ENCODE results near the gene PYURF.

Gene PYURF, protein sequence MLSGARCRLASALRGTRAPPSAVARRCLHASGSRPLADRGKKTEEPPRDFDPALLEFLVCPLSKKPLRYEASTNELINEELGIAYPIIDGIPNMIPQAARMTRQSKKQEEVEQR

DNA sequence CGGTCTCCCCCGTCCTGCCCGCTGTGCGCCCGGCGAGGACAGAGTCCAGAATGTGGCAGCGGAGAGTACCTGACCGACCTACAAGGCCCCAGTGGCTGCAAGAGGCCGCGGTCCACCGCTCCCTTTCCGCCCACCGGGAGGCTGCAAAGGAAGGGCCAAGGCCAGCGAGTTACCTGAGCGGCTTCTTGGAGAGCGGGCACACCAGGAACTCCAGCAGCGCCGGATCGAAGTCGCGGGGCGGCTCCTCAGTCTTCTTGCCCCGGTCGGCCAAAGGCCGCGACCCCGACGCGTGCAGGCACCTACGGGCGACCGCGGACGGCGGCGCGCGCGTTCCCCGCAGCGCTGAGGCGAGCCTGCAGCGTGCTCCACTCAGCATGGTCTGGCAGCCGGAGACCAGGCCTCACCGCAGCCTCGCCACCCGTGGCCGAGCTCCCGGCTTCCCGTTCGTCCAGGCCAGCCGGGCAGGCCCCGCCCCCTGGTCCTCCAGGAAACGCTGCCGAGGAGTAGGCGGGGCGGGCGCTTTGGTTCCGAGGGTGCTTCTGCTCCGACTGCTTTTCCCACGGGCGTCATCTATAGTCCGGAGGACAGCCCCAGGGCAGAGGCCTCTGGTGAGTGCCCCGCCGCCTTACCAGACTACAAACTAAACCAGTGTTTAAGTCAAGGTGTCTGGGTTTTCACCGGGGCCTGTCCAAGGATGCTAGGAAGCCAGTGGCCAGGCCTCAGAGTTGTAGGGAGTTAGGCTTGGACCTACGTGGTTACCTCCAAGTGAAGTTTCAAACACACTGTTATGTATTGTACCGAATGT lies at the start of gene PYURF:
Gene PYURF, minus strand, starts transcription at position 452 of the 805 bp plus-strand sequence. Its CDS starts 76 bp downstream, at position 376.
- Histone ChIP-seq H3K27ac (ENCODE audit: poor library complexity, severe bottlenecking) (peak within 1 kb of the TSS; percentile 56), H3K27me3 (ENCODE audit: insufficient read depth, poor library complexity, severe bottlenecking) (no peaks in the 10 kb centered on the region), H3K36me3 (ENCODE audit: low read depth) (peaks cover 29% of the 10 kb centered on the region), H3K4me1 (ENCODE audit: insufficient read depth, poor library complexity, severe bottlenecking) (peaks cover 9% of the 10 kb centered on the region), H3K4me3 (ENCODE audit: severe bottlenecking) (peak within 1 kb of the TSS; percentile 90), H3K9me3 (ENCODE audit: severe bottlenecking) (no peaks in the 10 kb centered on the region)
- ATAC-seq (ENCODE audit: low read depth) (peak; percentile 91), DNase-seq (ENCODE audit: low spot score) (peak; percentile 94)
- TF ChIP-seq, protein P1, sequence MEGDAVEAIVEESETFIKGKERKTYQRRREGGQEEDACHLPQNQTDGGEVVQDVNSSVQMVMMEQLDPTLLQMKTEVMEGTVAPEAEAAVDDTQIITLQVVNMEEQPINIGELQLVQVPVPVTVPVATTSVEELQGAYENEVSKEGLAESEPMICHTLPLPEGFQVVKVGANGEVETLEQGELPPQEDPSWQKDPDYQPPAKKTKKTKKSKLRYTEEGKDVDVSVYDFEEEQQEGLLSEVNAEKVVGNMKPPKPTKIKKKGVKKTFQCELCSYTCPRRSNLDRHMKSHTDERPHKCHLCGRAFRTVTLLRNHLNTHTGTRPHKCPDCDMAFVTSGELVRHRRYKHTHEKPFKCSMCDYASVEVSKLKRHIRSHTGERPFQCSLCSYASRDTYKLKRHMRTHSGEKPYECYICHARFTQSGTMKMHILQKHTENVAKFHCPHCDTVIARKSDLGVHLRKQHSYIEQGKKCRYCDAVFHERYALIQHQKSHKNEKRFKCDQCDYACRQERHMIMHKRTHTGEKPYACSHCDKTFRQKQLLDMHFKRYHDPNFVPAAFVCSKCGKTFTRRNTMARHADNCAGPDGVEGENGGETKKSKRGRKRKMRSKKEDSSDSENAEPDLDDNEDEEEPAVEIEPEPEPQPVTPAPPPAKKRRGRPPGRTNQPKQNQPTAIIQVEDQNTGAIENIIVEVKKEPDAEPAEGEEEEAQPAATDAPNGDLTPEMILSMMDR (IDR thresholded peaks at IDR 0.05; ENCODE audit: poor library complexity, severe bottlenecking) = no peak

DNA sequence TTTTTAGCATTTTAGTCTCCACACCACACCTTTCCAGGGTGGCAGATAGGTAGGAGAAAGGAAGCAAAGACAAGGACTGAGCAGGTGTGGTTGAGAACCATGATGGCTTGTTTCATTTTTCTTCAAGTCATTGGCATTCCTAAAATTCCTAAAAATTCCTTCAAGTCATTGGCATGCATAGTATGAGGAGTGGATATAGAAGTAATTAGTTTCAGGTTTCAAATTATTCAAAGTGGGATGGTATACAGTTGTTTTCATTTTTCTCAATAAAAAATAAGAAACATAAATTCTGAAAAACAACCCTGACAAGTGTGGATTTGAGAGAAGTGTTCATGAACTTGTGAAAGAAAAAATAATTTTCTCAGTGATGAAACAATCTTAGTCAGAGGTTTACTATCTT lies 46.4 kb upstream of the PYURF start:
- no peak overlapping the region for H3K4me3 ChIP-seq (ENCODE audit: severe bottlenecking)
- no peaks in the 10 kb centered on the region for H3K9me3 ChIP-seq (ENCODE audit: severe bottlenecking)
- H3K36me3 ChIP-seq (ENCODE audit: low read depth) = no peaks in the 10 kb centered on the region
- TF ChIP-seq, protein P1 (IDR thresholded peaks at IDR 0.05; ENCODE audit: poor library complexity, severe bottlenecking) = no peak
- no peaks in the 10 kb centered on the region for H3K27me3 ChIP-seq (ENCODE audit: insufficient read depth, poor library complexity, severe bottlenecking)
- H3K4me1 ChIP-seq (ENCODE audit: insufficient read depth, poor library complexity, severe bottlenecking) = peaks cover 6% of the 10 kb centered on the region
- DNase-seq (ENCODE audit: low spot score) (no peak), ATAC-seq (ENCODE audit: low read depth) (no peak)
- H3K27ac ChIP-seq (ENCODE audit: poor library complexity, severe bottlenecking) = no peak overlapping the region

DNA sequence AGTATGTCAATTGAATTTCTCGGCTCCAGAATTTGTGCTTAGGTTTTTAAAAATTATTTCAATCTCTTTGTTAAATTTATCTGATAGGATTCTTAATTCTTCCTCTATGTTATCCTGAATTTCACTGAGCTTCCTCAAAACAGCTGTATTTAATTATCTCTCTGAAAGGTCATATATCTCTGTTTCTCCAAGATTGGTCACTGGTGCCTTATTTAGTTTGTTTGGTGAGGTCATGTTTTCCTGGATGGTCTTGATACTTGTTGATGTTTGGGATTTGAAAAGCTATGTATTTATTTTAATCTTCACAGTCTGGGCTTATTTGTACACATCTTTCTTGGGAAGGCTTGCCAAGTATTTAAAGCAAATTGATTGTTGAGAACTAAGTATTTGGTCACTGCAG lies 44.0 kb upstream of the PYURF start:
- DNase-seq (ENCODE audit: low spot score) (no peak), ATAC-seq (ENCODE audit: low read depth) (no peak)
- Histone ChIP-seq H3K4me1 (ENCODE audit: insufficient read depth, poor library complexity, severe bottlenecking) (peaks cover 6% of the 10 kb centered on the region), H3K36me3 (ENCODE audit: low read depth) (no peaks in the 10 kb centered on the region), H3K4me3 (ENCODE audit: severe bottlenecking) (no peak overlapping the region), H3K27ac (ENCODE audit: poor library complexity, severe bottlenecking) (no peak overlapping the region), H3K27me3 (ENCODE audit: insufficient read depth, poor library complexity, severe bottlenecking) (no peaks in the 10 kb centered on the region), H3K9me3 (ENCODE audit: severe bottlenecking) (no peaks in the 10 kb centered on the region)
- TF ChIP-seq, protein P1 (IDR thresholded peaks at IDR 0.05; ENCODE audit: poor library complexity, severe bottlenecking) = no peak

DNA sequence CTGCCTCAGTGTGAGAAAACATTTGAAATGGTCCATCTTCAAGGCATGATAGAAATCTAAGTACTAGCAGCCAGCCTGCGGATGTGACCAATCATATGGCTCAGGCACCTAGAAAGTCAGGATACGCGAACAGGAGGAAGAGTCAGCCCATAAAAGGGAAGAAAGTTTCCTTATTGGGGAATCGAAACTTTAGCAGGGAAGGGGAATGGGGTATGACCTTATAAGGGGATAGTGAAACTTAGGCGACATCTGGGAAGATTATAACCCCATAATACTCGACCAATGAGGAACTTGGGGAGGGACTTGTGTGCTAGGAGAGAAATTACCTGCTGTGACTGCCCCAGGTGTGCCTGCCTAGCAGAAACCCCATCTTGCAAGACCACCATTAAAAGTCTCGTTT lies 26.2 kb upstream of the PYURF start:
- no peaks in the 10 kb centered on the region for H3K36me3 ChIP-seq (ENCODE audit: low read depth)
- H3K4me1 ChIP-seq (ENCODE audit: insufficient read depth, poor library complexity, severe bottlenecking) = no peaks in the 10 kb centered on the region
- TF ChIP-seq, protein P1 (IDR thresholded peaks at IDR 0.05; ENCODE audit: poor library complexity, severe bottlenecking) = no peak
- H3K27ac ChIP-seq (ENCODE audit: poor library complexity, severe bottlenecking) = no peak overlapping the region
- no peaks in the 10 kb centered on the region for H3K27me3 ChIP-seq (ENCODE audit: insufficient read depth, poor library complexity, severe bottlenecking)
- H3K4me3 ChIP-seq (ENCODE audit: severe bottlenecking) = no peak overlapping the region
- DNase-seq (ENCODE audit: low spot score) (no peak), ATAC-seq (ENCODE audit: low read depth) (no peak)
- H3K9me3 ChIP-seq (ENCODE audit: severe bottlenecking) = no peaks in the 10 kb centered on the region
